IMR-90 (cell line): ENCODE data around the gene NMNAT3. TPM values are rescaled to one million over a fixed set of nuclear protein-coding genes. Genes with fewer than 3 reads are reported as not detected.

Experiments used
- ATAC-seq: fragments of 200-7000 bp; cut with Tn5 transposase; 2 replicates; pipeline ENCODE4 v1.9.1; 2020; ENCODE audit warnings: low read depth, mild to moderate bottlenecking, moderate library complexity
- BruUV-seq: library from RNA; stranded (reverse); fragments of 400-500 nt; replicated peaks from 2 replicates; lab custom pipeline; 2021; lab: Mats Ljungman, UMichigan
- CTCF ChIA-PET: fragments of 300-600 bp; formaldehyde crosslinking; extraction: SDS; loops from one replicate; lab custom pipeline; 2021; ENCODE audit warnings: antibody characterized with exemption; lab: Yijun Ruan, JAX
- POLR2A ChIA-PET: fragments of 300-600 bp; sonication (Branson Sonifier 250); formaldehyde crosslinking; loops from one replicate; lab custom pipeline; 2022; ENCODE audit warnings: antibody characterized with exemption; ENCODE audit not compliant: unreplicated experiment; lab: Charles Lee
- DNase-seq: peaks from one replicate; pipeline ENCODE4 v3.0.0; 2013
- H2AFZ ChIP-seq: replicated peaks from 2 replicates; pipeline ENCODE3; 2013; ENCODE audit warnings: low read length, mild to moderate bottlenecking; ENCODE audit not compliant: poor library complexity
- H2AK5ac ChIP-seq: 2 replicates; pipeline ENCODE4 v1.6.1; 2013; ENCODE audit warnings: low read depth, low read length, inconsistent platforms
- H2AK9ac ChIP-seq: replicated peaks from 2 replicates; pipeline ENCODE3; 2013; ENCODE audit warnings: mild to moderate bottlenecking, low read depth, low read length, moderate library complexity; ENCODE audit not compliant: poor library complexity
- H2BK120ac ChIP-seq: 2 replicates; pipeline ENCODE4 v1.6.1; 2013; ENCODE audit warnings: low read depth, low read length, inconsistent platforms
- H2BK15ac ChIP-seq: 3 replicates; pipeline ENCODE4 v1.6.1; 2013; ENCODE audit warnings: low read depth, low read length, inconsistent platforms
- H2BK20ac ChIP-seq: 2 replicates; pipeline ENCODE4 v1.6.1; 2013; ENCODE audit warnings: low read depth, mild to moderate bottlenecking, inconsistent platforms, low read length, moderate library complexity
- H2BK5ac ChIP-seq: 2 replicates; pipeline ENCODE4 v1.6.1; 2013; ENCODE audit warnings: mild to moderate bottlenecking, low read depth, low read length, inconsistent platforms; ENCODE audit not compliant: poor library complexity, severe bottlenecking
- H3K14ac ChIP-seq: replicated peaks from 2 replicates; pipeline ENCODE4 v1.6.1; 2013; ENCODE audit warnings: low read depth, low read length, inconsistent platforms
- H3K18ac ChIP-seq: 2 replicates; pipeline ENCODE4 v1.6.1; 2013; ENCODE audit warnings: low read depth, low read length, control low read depth
- H3K23ac ChIP-seq: 2 replicates; pipeline ENCODE4 v1.6.1; 2013; ENCODE audit warnings: low read depth, low read length, inconsistent platforms
- H3K27ac ChIP-seq: 2 replicates; pipeline ENCODE4 v1.5.1; 2013; ENCODE audit warnings: mild to moderate bottlenecking, control low read depth, low read length; ENCODE audit not compliant: insufficient read depth
- H3K27me3 ChIP-seq: 2 replicates; pipeline ENCODE4 v1.6.1; 2013; ENCODE audit warnings: low read length; ENCODE audit not compliant: control insufficient read depth, insufficient read depth
- H3K36me3 ChIP-seq: 2 replicates; pipeline ENCODE4 v1.6.1; 2013; ENCODE audit warnings: low read length, mixed read lengths; ENCODE audit not compliant: control insufficient read depth, insufficient read depth
- H3K4ac ChIP-seq: 2 replicates; pipeline ENCODE4 v1.6.1; 2013; ENCODE audit warnings: low read depth, low read length, inconsistent platforms
- H3K4me1 ChIP-seq: 2 replicates; pipeline ENCODE4 v1.6.1; 2013; ENCODE audit warnings: low read length, mixed read lengths; ENCODE audit not compliant: control insufficient read depth, insufficient read depth
- H3K4me2 ChIP-seq: 2 replicates; pipeline ENCODE4 v1.6.1; 2013; ENCODE audit warnings: low read depth, mild to moderate bottlenecking, control low read depth, low read length, moderate library complexity
- H3K4me3 ChIP-seq: 2 replicates; pipeline ENCODE4 v1.5.1; 2013; ENCODE audit warnings: low read depth, mild to moderate bottlenecking, control low read depth, low read length, moderate library complexity; ENCODE audit not compliant: insufficient read depth
- H3K56ac ChIP-seq: 2 replicates; pipeline ENCODE4 v1.6.1; 2013; ENCODE audit warnings: low read length, inconsistent platforms; ENCODE audit not compliant: insufficient read depth; ENCODE audit errors: extremely low read depth
- H3K79me1 ChIP-seq, 2 experiments: 2 replicates each; pipeline ENCODE4 v1.6.1; 2013; ENCODE audit warnings: low read length in 2 of 2, inconsistent platforms in 1 of 2, low read depth in 1 of 2
- H3K9ac ChIP-seq: 2 replicates; pipeline ENCODE4 v1.6.1; 2013; ENCODE audit warnings: low read depth, low read length, control low read depth
- H3K9me1 ChIP-seq: 2 replicates; pipeline ENCODE4 v1.6.1; 2013; ENCODE audit warnings: low read length, inconsistent platforms; ENCODE audit not compliant: insufficient read depth
- H3K9me3 ChIP-seq: 2 replicates; pipeline ENCODE4 v1.6.1; 2013; ENCODE audit warnings: low read length; ENCODE audit not compliant: control insufficient read depth, insufficient read depth
- H4K20me1 ChIP-seq: 2 replicates; pipeline ENCODE4 v1.6.1; 2013; ENCODE audit warnings: low read length, inconsistent platforms; ENCODE audit not compliant: insufficient read depth
- H4K5ac ChIP-seq: 2 replicates; pipeline ENCODE4 v1.6.1; 2013; ENCODE audit warnings: mild to moderate bottlenecking, low read depth, low read length, control low read depth
- H4K8ac ChIP-seq, 2 experiments: 2 replicates each; pipeline ENCODE4 v1.6.1; 2013; ENCODE audit warnings: low read depth in 2 of 2, low read length in 2 of 2, control low read depth in 1 of 2, inconsistent platforms in 1 of 2
- H4K91ac ChIP-seq: 2 replicates; pipeline ENCODE4 v1.6.1; 2013; ENCODE audit warnings: low read depth, low read length, inconsistent platforms; ENCODE audit not compliant: insufficient read depth
- BHLHE40 ChIP-seq: fragments of 150-350 bp; IDR thresholded peaks from 2 replicates; pipeline ENCODE4 v1.6.1; 2016; ENCODE audit warnings: mild to moderate bottlenecking, low read depth, low read length
- ELK1 ChIP-seq: fragments of 150-350 bp; IDR thresholded peaks from 2 replicates; pipeline ENCODE4 v1.6.1; 2016; ENCODE audit warnings: low read depth, mild to moderate bottlenecking, low read length, moderate library complexity, borderline replicate concordance
- MAZ ChIP-seq: IDR thresholded peaks from 2 replicates; pipeline ENCODE4 v1.6.1; 2012; ENCODE audit warnings: low read depth, mild to moderate bottlenecking, low read length, improper control_type of control experiment, moderate library complexity, borderline replicate concordance
- POLR2A ChIP-seq: IDR thresholded peaks from 2 replicates; pipeline ENCODE4 v1.6.1; 2012; ENCODE audit warnings: mild to moderate bottlenecking, low read depth, low read length
- RCOR1 ChIP-seq: IDR thresholded peaks from 2 replicates; pipeline ENCODE4 v1.6.1; 2012; ENCODE audit warnings: mild to moderate bottlenecking, low read length, improper control_type of control experiment; ENCODE audit not compliant: insufficient replicate concordance
- SMC3 ChIP-seq: fragments of 150-350 bp; IDR thresholded peaks from 2 replicates; pipeline ENCODE4 v1.6.1; 2016; ENCODE audit warnings: low read depth, mild to moderate bottlenecking, antibody characterized with exemption, low read length, moderate library complexity
- WGBS, 2 experiments: methylation state at CpG; one replicate each; pipeline versions ENCODE4 v1.1.5 to v1.1.7; 2013; ENCODE audit warnings: missing lambda C conversion rate in 2 of 2; ENCODE audit not compliant: insufficient read length in 1 of 2; ENCODE audit errors: extremely low coverage in 2 of 2; 5-methylcytosine and 5-hydroxymethylcytosine counted together
- dilution Hi-C: fragments of 300-500 bp; cut with HindIII; formaldehyde crosslinking; loops from one replicate; pipeline ENCODE4 v1.14.3; 2018; ENCODE audit warnings: low sequenced_read_pairs; ENCODE audit not compliant: unreplicated experiment
- in situ Hi-C: fragments of 300-500 bp; cut with MboI; formaldehyde crosslinking; loops from 3 replicates; pipeline ENCODE4 v1.14.3; 2019; ENCODE audit warnings: low sequenced_read_pairs, inconsistent platforms, mixed read lengths
- intact Hi-C: fragments of 100-400 bp; cut with micrococcal nuclease; formaldehyde crosslinking; loops from 2 replicates; pipeline ENCODE4 v1.10.0; 2022
- polyA plus RNA-seq, 3 experiments: library from polyadenylated mRNA; depleted of rRNA; stranded (reverse); fragments of >200 nt; gene quantifications; 2 replicates each; pipeline ENCODE4 v1.2.3, GENCODE V29; 2012; ENCODE audit warnings: low replicate concordance in 1 of 3
- total RNA-seq: library from RNA; depleted of rRNA; stranded (reverse); fragments of >200 nt; gene quantifications from 2 replicates; pipeline ENCODE4 v1.2.3, GENCODE V29; 2012

NMNAT3 gene
- total and polyA plus RNA-seq, 2 of the 4 experiments (the other 2 are of a cell fraction) = 0.12 to 0.36 TPM

GRCh38 chr3:139716908-139717485 lies 39.2 kb upstream of the NMNAT3 start:
- no peaks in the 10 kb centered on the region for H3K9me1 ChIP-seq
- no peak overlapping the region for H3K4ac ChIP-seq
- H2AK5ac ChIP-seq = no peak overlapping the region
- no peaks in the 10 kb centered on the region for H3K27me3 ChIP-seq
- WGBS, 2 experiments = no CpG with 5 or more reads among the region's 3 CpGs
- H4K91ac ChIP-seq = no peak overlapping the region
- no peak overlapping the region for H4K8ac ChIP-seq
- H3K9me3 ChIP-seq = no peaks in the 10 kb centered on the region
- H3K4me3 ChIP-seq = no peak overlapping the region
- H3K14ac ChIP-seq = no peak overlapping the region
- no peak for ATAC-seq
- no peak overlapping the region for H2BK15ac ChIP-seq
- TF ChIP-seq SMC3 (no peak), RCOR1 (no peak), BHLHE40 (no peak), ELK1 (no peak), POLR2A (no peak), MAZ (no peak)
- no peak overlapping the region for H3K27ac ChIP-seq
- H2AK9ac ChIP-seq = no peak overlapping the region
- no peak overlapping the region for H4K5ac ChIP-seq
- no peak overlapping the region for H2BK120ac ChIP-seq
- H2BK5ac ChIP-seq = no peak overlapping the region
- no peaks in the 10 kb centered on the region for H3K79me1 ChIP-seq
- dilution Hi-C loops = no loop called here
- no peak overlapping the region for H3K56ac ChIP-seq
- H2BK20ac ChIP-seq = no peak overlapping the region
- H3K9ac ChIP-seq = no peak overlapping the region
- ChIA-PET CTCF (no interaction called here), POLR2A (no interaction called here)
- in situ Hi-C loops = no loop called here
- no TSS peak for BruUV-seq
- no peak overlapping the region for H3K4me2 ChIP-seq
- H3K4me1 ChIP-seq = no peaks in the 10 kb centered on the region
- H3K36me3 ChIP-seq = no peaks in the 10 kb centered on the region
- no peak overlapping the region for H3K18ac ChIP-seq
- no peak overlapping the region for H2AFZ ChIP-seq
- no peak for DNase-seq
- intact Hi-C loops = no loop called here
- no peak overlapping the region for H3K23ac ChIP-seq
- no peaks in the 10 kb centered on the region for H4K20me1 ChIP-seq
